D341Med (cell line): ENCODE measurements around the gene KBTBD2.
"Not testable (repeated sequence)": the region's sequence is repeated elsewhere in the genome, so short reads cannot be mapped to it uniquely, and the experiment has no call there.

Source experiments
- DNase-seq: peaks from one replicate; pipeline ENCODE4 v3.0.0; 2012; ENCODE audit warnings: low spot score

The KBTBD2 gene

GRCh38 chr7:32893207-32893524 lies 1.6 kb upstream of the KBTBD2 start:
- no peak for DNase-seq

- peak; percentile 57 for DNase-seq
Measured at GRCh38 chr7:32892521-32893206, 1.1 kb upstream of the KBTBD2 start.

- peak; percentile 92 for DNase-seq
Measured at GRCh38 chr7:32891800-32892520, 400 bp upstream of the KBTBD2 start.

- no peak for DNase-seq
Measured at GRCh38 chr7:32890793-32891042, 842 bp downstream of the KBTBD2 start.

- peak; percentile 30 for DNase-seq
Measured at GRCh38 chr7:32890010-32890792, 1.4 kb downstream of the KBTBD2 start.

- DNase-seq: no peak
Measured at GRCh38 chr7:32888505-32888904, 3.1 kb downstream of the KBTBD2 start.

GRCh38 chr7:32887395-32887794 lies 4.2 kb downstream of the KBTBD2 start:
- no peak for DNase-seq

- no peak for DNase-seq
Measured at GRCh38 chr7:32881074-32881982, 10.2 kb downstream of the KBTBD2 start.

GRCh38 chr7:32879460-32879859 lies 12.1 kb downstream of the KBTBD2 start:
- no peak for DNase-seq

GRCh38 chr7:32878023-32878422 lies 13.5 kb downstream of the KBTBD2 start:
- DNase-seq: not testable (repeated sequence)

- DNase-seq: no peak
Measured at GRCh38 chr7:32872421-32872820, 19.1 kb downstream of the KBTBD2 start.

- no peak for DNase-seq
Measured at GRCh38 chr7:32871624-32872371, 19.8 kb downstream of the KBTBD2 start.

GRCh38 chr7:32870298-32870697 lies 21.3 kb downstream of the KBTBD2 start:
- no peak for DNase-seq

- DNase-seq: no peak
Measured at GRCh38 chr7:32869716-32870115, 21.8 kb downstream of the KBTBD2 start.

GRCh38 chr7:32868116-32868515 lies 23.4 kb downstream of the KBTBD2 start:
- no peak for DNase-seq

GRCh38 chr7:32865448-32866030 lies 26.0 kb downstream of the KBTBD2 start:
- no peak for DNase-seq

GRCh38 chr7:32863872-32864271 lies 27.7 kb downstream of the KBTBD2 start:
- DNase-seq: not testable (repeated sequence)

GRCh38 chr7:32860090-32860489 lies 31.5 kb downstream of the KBTBD2 start:
- no peak for DNase-seq

GRCh38 chr7:32858648-32859047 lies 32.9 kb downstream of the KBTBD2 start:
- DNase-seq: no peak

GRCh38 chr7:32857063-32857462 lies 34.5 kb downstream of the KBTBD2 start:
- not testable (repeated sequence) for DNase-seq
